ENCODE measurements around the gene SLC35B4.

SLC35B4 gene, protein sequence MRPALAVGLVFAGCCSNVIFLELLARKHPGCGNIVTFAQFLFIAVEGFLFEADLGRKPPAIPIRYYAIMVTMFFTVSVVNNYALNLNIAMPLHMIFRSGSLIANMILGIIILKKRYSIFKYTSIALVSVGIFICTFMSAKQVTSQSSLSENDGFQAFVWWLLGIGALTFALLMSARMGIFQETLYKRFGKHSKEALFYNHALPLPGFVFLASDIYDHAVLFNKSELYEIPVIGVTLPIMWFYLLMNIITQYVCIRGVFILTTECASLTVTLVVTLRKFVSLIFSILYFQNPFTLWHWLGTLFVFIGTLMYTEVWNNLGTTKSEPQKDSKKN

DNA sequence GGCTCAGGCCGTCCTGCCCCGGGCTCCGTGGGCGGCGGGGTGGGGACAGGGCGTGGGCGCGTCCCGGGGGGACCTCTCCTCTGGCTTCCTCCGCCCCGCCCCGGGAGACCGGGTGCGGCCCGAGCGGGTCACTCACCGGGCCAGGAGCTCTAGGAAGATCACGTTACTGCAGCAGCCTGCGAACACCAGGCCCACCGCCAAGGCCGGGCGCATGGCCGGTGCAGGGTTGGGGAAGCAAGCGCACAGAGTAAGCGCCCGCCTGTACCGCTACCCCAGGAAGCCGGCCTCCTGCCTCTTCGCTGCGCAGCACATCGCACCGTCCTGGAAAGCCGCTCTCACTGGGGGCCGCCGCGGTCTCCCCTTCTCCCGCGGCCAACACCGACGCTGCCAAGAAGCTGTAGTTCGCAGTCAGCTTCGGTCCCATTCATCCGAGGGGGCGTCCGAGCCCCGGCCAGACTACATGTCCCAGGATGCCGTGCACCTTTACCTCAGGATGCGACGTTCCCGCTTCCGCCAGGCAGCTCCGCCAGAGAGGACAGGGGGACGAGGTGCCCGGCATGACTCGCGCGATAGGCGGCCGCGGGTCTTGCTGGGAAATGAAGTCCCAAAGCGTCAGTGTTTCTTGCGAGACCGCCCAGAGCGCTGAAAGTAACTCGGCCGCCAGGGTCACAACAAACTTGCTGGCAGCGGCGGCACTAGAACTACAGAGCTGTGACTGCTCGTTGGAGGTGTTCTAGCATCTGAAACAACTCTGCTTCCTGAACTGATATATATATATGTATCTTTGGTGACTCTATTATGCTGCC is at the start of gene SLC35B4:
TSS of gene SLC35B4 (minus strand) at position 392 of the 806 bp plus-strand sequence. CDS start at position 213, 179 bp downstream.
- DNase-seq, result peak; percentile 74 to 99 (median 96)

DNA sequence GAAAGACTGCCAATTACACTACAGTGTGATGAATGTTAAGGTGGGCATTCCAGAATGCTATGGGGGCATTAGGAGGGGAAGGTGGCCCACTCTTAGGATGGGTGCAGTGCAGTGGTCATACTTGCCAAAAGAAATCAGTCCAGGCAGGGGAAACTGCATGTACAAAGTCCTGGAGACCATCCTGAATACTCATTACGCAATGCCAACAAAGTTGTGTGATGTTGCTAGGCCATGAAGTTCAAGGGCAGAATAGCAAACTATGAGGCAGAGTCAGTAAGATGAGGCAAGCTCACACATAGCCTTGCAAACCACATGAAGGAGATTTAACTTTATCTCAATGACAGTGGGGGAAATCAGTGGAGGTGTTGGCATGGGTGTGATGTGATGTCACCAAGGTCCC is 49.8 kb upstream of the SLC35B4 start:
- no peak for DNase-seq

DNA sequence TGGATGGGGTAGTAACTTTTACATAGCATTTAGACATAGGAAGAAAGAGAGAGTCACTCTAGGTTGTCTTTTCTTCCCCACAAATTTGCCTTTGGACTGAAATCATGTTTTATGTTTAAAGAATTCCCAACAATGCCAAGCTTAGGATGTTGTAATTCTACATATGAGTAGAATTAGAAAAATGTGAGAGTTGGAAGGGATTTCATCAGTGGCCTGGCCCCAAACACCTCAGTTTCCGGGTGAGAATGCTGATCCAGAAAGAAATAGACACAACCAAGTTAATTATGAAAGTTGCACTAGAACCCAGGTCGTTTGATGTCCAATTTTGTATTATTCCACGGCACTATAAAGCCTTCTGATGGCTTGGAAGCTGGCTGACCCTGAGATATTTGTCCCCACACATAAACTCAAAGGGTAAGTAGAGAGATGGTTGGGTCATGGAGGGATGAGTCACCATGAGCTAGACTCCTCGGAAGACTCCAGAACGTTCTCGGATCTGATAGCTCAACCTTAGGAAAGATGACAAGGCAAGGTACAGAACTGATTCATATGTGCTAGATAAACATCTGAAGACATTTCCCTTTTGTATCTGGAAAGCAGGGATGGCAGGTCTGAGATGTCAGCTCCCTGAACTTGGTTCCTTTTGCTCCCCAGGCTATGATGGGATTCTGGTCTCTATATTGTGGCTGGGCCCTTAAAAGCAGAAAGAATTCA is 48.8 kb upstream of the SLC35B4 start:
- no peak for DNase-seq

DNA sequence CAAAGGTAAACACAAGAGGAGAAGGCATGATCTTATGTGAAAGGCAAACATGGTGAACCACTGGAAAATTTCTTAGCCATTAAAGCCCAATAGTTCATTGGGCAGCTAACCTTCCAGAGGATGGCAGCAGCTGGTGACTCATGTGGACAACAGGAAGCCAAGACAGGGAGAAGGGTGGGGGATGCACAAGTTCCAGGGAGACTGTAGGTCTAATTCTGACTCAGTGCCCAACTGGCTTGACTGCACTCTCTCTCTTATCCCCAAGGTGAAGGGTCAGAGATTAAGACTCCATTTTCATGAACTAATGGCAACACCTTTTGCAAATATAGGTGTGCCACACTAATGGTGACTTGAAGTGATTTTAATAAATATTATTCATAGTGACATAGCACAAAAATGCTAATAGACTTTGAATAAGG is 47.9 kb upstream of the SLC35B4 start:
- no peak for DNase-seq

DNA sequence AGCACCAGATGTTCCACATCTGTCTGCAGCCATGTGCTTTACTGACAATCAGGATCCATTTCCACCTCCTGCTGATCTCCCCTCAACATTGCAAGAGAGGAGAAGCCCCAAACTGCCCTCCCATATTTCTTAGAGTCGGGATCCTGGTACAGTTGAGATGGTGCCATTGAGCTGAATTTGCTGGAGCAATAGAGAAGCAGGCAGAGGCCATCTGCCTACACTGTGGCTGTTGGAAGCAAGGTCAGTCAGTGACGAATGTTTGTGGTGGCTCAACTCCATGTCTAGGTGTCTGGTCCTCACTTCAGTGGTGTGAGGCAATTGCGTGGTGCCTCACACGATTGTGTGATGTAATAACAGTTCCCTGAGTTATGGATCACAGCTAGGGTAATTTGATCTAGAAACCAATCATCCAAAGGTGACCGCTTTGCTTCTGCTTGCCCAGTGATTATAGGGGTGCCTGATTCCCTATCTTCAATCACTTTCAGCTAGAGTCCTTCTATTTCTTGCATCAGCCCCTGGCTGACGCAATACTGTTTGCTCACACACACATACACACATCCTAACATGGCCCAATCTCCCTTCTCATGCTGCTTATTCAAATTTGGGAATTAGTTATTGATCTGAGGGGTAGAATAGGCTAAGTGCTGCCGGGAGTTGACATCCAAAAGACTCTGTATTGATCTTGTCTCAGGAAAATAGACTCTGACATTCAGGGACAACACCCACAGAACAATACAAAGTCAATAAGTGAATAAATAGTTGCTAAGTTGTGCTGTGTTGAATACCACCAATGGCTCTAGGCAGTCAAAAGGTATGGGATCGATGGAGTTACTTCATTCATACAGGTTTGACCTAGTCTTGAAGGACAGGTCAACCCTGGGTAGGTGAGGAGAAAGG is 46.1 kb upstream of the SLC35B4 start:
- no peak for DNase-seq

DNA sequence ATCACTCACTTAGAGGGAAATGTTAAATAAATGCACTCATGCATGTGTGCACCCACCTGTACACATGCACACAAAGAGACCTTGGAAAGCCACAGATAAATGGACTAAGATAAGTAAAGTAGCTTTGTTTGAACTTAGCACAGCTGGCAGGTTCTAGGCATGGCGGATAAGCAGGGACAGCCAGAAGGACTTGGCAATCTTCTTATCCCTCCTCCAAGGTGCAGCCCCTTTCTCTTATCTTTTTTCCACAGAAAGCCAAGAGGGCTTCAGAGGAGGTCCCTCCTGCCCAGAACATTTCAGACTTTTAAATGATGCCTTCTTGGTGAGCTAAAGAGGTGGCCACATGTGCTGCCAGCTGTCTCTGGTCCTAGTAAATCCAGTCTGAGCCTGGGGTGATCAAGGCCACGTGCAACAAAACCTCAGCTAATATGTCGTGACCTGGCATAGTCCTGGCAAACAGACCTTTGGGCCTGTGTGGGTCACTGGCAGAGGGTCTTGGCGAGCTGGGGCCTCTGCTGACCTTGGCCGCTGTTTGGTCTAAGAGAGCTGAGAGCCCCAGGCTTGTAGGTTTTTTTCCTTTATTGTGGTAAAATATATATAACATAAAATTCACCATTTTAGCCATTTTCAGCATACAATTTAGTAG is 43.2 kb upstream of the SLC35B4 start:
- no peak for DNase-seq

DNA sequence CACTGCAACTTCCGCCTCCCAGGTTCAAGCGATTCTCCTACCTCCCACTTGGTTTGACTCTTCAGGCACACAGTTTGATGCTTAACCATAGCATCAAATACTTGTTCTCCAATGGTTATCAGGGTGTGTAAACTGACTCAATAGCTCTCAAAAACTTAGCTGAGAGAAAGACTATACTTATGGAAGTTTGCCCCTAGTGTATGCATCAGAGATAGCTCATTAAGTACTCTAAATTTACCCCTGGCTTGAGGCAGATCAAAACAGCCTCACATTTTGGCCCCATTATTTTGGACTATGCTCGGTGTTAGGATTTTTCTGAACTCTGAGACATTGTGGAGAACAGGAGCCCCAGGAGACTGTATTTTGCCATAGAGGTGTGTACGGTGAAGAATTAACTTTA is 40.8 kb upstream of the SLC35B4 start:
- DNase-seq, result no peak

DNA sequence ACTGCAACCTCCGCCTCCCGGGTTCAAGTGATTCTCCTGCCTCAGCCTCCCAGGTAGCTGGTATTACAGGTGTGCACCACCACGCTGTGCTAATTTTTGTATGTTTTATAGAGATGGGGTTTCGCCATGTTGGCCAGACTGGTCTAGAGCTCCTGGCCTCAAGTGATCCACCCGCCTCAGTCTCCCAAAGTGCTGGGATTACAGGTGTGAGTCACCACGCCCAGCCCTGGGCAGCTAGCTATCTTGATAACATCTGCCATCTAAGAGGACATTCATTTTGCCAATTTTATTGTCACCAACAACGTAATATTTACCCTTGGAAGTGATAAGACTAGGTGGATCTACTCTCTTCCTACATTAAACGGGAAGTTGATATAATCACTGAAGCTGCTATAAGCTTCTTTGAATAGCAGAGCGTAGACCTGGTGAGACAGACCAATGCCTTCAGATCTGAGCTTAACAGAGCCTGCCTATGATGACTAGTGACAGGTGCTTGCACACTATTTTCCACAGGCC is 39.7 kb upstream of the SLC35B4 start:
- DNase-seq, result no peak

DNA sequence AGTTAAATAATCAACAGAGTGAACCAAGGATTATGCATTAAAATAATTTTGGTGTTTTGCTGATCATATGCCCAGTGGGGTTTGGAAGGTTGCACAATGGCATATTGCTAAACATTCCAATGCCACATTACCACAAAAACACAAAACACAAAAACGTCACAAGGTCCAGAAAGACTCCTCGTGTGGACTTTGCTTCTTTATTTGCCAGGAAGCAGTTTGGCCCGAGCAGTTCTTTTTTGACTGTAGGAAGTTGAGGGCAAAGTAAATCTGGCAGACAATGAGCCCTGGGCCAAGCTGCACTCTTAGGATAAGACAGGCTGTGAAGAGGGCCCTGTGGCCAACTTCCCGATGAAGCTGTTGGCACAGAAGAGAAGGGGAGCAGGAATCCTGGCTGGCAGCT is 39.2 kb upstream of the SLC35B4 start:
- DNase-seq, result peak in 6 of 58 donors; percentile 3 to 32 (median 7)

DNA sequence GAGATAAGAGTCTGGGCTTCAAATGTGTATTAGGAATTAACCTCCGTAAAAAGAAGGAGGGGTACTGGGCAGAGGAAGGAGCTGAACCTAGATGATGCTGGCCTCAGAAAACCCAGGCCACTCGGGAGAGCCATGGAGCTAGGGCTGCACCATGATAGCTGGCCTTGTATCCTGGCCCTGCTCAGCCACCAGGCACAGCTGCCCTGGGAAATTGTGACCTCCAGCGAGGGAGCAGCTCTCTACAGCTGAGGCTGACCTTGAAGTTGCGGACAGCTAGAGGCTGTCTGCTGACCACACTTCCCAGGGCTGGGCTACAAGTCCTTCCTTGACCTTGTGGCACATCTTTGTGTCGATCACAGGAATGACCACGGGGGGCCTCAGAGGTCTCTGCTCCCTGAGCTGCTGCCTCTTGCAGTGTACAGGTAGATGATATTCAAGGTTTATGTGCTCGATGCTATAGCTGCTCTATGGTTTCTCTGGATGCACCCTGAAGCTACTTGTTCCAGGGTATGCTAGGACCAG is 38.3 kb upstream of the SLC35B4 start:
- no peak for DNase-seq

DNA sequence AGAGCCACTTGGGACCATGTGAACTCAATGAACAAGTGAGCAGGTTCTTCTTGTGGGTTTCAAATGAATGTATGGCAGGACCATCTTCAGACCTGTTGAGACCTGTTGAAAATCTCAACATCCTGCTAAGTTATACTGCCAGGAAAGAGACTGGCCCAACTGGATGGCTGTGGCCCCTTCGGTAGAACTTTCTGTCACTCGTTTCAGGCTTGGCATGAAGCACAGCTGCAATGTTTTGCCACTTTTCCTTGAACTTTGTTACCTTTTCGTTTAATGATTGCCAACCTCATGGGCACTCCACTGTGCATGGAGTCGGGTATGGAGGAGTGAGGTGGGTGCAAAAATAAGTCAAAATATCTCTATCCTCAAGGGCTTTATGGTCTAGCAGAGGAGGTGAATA is 36.7 kb upstream of the SLC35B4 start:
- DNase-seq, result no peak

DNA sequence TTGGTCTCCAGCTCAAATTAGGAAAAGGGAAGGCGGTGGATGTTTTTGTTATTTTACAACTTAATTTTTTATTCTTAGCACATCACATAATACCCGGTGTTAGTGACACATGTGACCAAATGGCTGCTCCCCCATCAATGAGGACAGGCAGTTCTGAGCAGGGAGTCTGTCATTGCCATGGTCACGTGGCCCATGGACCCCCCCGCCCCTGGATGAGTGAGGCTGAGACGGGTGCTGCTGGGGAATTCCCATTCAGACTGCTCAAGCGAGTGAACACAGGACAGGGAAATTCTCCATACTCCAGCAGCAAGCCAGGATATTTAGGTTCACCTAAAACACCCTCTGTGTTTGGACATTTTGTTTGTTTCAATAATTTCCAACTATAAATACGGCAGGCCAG is 34.7 kb upstream of the SLC35B4 start:
- DNase-seq, result peak in 34 of 58 donors; percentile 2 to 80 (median 35)

DNA sequence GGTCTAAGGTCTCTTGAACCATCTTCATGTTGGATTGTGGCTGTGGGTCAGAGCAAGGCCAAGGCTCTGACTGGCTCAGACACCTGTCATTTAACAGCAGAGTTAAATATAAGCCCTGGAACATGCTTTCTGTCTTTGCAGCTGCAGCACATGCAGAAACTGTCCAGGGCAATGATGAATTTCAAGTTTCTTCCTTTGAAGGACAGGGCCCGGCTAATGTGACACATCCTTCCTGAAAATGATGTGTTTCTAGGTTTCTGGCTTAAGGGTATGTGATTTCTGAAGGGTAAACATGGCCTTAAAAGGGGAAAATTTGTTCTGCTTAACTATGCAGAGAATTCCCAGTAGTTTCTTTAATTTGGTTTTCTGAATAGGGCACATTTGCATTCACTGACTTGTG is 34.0 kb upstream of the SLC35B4 start:
- DNase-seq, result no peak

DNA sequence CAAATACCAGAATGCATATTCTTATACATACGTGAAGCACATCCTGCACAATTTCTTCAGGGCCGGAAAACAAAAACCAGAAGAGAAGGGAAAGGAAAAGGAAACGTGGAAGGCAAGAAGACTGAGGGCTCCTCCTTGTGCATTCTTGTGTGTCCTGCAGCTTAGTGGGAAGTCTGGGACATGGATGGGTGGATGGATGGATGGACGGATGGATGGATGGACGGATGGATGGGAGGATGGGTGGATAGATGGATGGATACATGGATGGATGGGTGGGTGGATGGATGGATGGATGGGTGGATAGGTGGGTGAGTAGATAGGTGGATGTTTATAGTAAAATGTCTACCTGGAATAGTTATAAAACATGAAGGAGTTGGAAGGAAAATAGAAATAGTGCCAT is 30.8 kb upstream of the SLC35B4 start:
- DNase-seq, result no peak

DNA sequence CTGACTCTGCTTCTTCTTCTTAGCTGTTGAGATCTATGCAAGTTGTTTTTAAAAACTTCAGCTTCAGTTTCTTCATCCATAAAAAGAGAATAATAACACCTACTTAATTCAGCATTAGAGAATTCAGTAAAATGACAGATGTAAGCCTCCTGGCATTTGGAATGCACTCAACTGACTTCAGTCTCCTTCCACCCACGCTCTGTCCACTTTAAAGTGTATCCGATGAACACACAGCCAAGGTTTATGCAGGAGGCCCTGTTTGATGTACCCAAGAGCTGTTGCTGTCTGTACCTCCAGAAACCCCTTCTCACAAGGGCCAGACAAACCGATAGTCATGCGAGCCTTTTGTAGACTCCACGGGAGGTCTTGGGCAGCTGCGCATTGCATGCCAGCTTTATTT is 27.1 kb upstream of the SLC35B4 start:
- no peak for DNase-seq

DNA sequence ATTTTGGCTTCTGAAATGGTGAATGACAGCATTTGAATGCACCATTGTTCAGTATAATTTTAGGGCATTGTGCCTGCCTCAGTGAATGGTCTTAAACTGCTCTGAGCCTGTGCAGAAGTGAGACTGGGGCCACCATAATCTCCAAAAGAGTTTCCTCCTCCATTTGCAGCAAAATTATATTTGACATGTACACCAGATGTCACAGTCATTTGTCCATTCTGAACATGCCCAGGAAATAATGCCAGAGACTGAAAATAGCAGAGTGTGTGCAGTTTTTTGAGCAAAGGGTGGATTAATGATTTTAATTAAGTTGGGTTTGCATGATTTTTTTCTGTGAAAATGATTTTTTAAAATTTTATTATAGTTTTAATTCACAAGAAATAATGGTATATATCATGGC is 26.4 kb upstream of the SLC35B4 start:
- DNase-seq, result no peak

DNA sequence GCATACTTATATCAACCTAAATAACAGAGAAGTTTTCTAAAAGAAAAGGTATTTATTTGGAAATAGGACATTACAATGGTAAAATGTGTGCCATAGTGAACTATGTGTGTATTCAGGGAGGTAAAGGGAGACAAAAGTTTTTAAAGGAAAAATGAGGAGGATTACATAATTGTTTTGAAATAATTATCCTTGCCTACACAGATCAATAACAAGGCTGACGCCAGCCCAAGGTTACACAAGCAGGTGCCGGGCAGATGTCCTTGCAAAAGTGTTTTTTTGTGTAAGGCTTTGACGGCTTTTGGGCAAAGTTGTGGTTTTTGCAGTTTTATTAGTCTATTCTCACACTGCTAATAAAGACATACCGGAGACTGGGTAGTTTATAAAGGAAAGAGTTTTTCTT is 22.7 kb upstream of the SLC35B4 start:
- DNase-seq, result no peak

DNA sequence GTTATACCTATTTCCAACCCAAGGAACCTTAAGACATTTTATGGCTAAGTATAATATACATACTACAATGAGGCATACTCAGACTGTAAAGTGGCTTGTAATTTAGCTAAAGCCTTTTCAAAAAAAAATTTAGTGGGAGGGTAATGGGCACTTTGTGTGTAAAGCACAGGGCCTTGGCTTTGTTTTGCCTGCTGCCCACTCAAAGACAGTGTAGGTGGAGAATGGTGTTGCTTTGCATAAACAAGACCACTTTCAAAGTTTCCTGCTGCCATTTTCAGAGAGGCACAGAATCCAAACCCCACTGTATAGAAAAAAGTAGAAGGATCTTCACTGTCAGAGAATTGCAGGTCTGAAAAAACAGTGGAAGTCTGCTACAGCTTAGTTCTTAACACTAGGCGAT is 21.2 kb upstream of the SLC35B4 start:
- DNase-seq, result no peak

DNA sequence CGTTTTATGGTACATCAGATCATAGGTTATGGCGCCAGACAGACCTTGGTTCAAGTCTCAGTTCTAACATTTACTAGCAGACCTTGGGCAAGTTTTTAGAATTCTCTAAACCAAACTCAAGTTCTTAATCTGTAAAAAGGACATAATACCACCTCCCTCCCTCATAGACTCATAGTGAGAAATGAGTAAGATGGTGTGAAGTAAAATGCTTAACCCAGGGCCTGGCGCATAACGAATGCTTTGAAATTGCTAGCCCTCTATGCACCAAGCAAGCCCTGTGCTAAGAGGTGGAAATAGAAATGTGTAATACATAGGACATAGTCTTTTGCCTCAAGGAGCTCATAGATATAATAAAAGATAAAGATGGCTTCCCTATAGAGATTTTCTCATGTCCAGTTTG is 17.7 kb upstream of the SLC35B4 start:
- no peak for DNase-seq

DNA sequence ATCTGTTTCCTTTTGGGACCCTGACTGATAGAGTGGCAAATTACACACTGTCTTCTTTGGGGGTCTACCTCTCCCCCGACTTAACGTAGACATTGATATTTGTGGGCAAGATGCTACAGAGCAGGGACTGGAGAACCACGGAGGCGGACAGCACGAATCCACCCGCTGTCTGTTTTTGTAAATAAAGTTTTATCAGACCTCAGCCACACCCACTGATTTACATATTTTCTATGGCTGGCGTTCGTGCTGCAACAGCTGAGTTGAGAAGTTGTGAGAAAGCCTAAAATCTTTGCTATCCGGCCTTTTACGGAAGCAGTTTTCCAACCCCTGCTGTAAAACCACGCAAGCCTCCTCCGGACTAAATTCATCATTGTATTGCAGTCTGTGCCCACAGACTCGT is 17.2 kb upstream of the SLC35B4 start:
- no peak for DNase-seq

Measured in anterior cingulate cortex (tissue), 58 donors.